DOHH2 (cell line): ENCODE data around the gene FSTL4.

Experiments
- H3F3A ChIP-seq: fragments of 200-600 bp; sonication (generic), shearing (Covaris generic); 2 replicates; pipeline ENCODE4 v1.6.0; 2016; ENCODE audit warnings: antibody characterized with exemption, mild to moderate bottlenecking; ENCODE audit not compliant: control insufficient read depth, insufficient read depth
- H3K27ac ChIP-seq: fragments of 200-600 bp; sonication (generic); 2 replicates; pipeline ENCODE4 v1.5.1; 2014; ENCODE audit warnings: low read depth, mild to moderate bottlenecking, low read length, moderate library complexity
- H3K27me3 ChIP-seq: fragments of 200-600 bp; sonication (generic); 2 replicates; pipeline ENCODE4 v1.6.1; 2014; ENCODE audit warnings: mild to moderate bottlenecking, low read length, mixed read lengths; ENCODE audit not compliant: control insufficient read depth
- H3K36me3 ChIP-seq: fragments of 200-600 bp; sonication (generic); 2 replicates; pipeline ENCODE4 v1.6.1; 2014; ENCODE audit warnings: mild to moderate bottlenecking, low read length, moderate library complexity, mixed read lengths; ENCODE audit not compliant: control insufficient read depth
- H3K4me1 ChIP-seq: fragments of 200-600 bp; sonication (generic); 2 replicates; pipeline ENCODE4 v1.6.1; 2014; ENCODE audit warnings: mild to moderate bottlenecking, low read length, mixed read lengths; ENCODE audit not compliant: control insufficient read depth
- H3K4me2 ChIP-seq: fragments of 200-600 bp; sonication (generic); 2 replicates; pipeline ENCODE4 v1.6.0; 2014; ENCODE audit warnings: mild to moderate bottlenecking, low read length, moderate library complexity
- H3K4me3 ChIP-seq: fragments of 200-600 bp; sonication (generic); 2 replicates; pipeline ENCODE4 v1.5.1; 2014; ENCODE audit warnings: mild to moderate bottlenecking, low read length, mixed read lengths
- H3K79me2 ChIP-seq: fragments of 200-600 bp; sonication (generic); 2 replicates; pipeline ENCODE4 v1.6.1; 2014; ENCODE audit warnings: mild to moderate bottlenecking, low read length, mixed read lengths; ENCODE audit not compliant: control insufficient read depth
- H3K9me2 ChIP-seq: fragments of 200-600 bp; sonication (generic); replicated peaks from 2 replicates; pipeline ENCODE4 v1.6.1; 2014; ENCODE audit warnings: mild to moderate bottlenecking, low read length, mixed read lengths; ENCODE audit not compliant: control insufficient read depth
- H3K9me3 ChIP-seq: fragments of 200-600 bp; sonication (generic); 2 replicates; pipeline ENCODE4 v1.6.1; 2014; ENCODE audit warnings: antibody characterized with exemption, low read length, mixed read lengths; ENCODE audit not compliant: control insufficient read depth, insufficient read depth
- H4K20me1 ChIP-seq: fragments of 200-600 bp; sonication (generic); 2 replicates; pipeline ENCODE4 v1.6.0; 2014; ENCODE audit warnings: low read depth, mild to moderate bottlenecking, antibody characterized with exemption, low read length, moderate library complexity; ENCODE audit not compliant: control insufficient read depth, insufficient read depth
- EZH2phosphoT487 ChIP-seq: fragments of 200-600 bp; sonication (generic); IDR thresholded peaks from 2 replicates; pipeline ENCODE4 v1.6.1; 2017; ENCODE audit warnings: borderline replicate concordance, mild to moderate bottlenecking, antibody characterized with exemption, low read length, moderate library complexity, mixed read lengths
- TF ChIP-seq, protein P1 (sequence below): fragments of 200-600 bp; sonication (generic); IDR thresholded peaks from one replicate; pipeline ENCODE4 v1.5.1; 2014; ENCODE audit warnings: antibody characterized with exemption, mild to moderate bottlenecking, low read depth, low read length; ENCODE audit not compliant: poor library complexity, severe bottlenecking

Gene FSTL4

DNA sequence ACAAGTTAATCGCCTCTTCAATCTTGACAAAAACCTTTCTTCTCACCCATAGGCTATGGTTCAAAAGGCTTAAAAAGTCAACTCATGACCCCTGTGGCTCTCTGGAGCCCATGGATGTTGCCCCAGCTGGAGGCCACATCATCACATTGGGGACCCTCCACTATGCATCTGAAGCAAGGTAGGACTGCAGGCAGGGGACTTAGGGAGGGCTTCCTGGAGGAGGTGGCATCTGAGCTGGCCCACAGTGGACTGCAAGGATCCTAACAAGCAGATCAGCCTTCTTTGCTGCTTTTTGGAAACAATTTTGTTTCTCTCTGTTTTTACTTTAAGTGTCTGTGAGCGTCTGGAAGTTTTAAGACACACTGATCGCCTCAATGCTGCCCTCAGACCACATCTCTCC lies 325.9 kb downstream of the FSTL4 start:
- H3K9me3 ChIP-seq = no peaks in the 10 kb centered on the region
- H3K4me2 ChIP-seq = no peak overlapping the region
- H3K27me3 ChIP-seq = no peaks in the 10 kb centered on the region
- H3K4me1 ChIP-seq = no peaks in the 10 kb centered on the region
- H3K36me3 ChIP-seq = no peaks in the 10 kb centered on the region
- no peaks in the 10 kb centered on the region for H3K79me2 ChIP-seq
- TF ChIP-seq, protein P1, sequence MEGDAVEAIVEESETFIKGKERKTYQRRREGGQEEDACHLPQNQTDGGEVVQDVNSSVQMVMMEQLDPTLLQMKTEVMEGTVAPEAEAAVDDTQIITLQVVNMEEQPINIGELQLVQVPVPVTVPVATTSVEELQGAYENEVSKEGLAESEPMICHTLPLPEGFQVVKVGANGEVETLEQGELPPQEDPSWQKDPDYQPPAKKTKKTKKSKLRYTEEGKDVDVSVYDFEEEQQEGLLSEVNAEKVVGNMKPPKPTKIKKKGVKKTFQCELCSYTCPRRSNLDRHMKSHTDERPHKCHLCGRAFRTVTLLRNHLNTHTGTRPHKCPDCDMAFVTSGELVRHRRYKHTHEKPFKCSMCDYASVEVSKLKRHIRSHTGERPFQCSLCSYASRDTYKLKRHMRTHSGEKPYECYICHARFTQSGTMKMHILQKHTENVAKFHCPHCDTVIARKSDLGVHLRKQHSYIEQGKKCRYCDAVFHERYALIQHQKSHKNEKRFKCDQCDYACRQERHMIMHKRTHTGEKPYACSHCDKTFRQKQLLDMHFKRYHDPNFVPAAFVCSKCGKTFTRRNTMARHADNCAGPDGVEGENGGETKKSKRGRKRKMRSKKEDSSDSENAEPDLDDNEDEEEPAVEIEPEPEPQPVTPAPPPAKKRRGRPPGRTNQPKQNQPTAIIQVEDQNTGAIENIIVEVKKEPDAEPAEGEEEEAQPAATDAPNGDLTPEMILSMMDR = no peak
- no peak for TF ChIP-seq EZH2phosphoT487
- no peaks in the 10 kb centered on the region for H4K20me1 ChIP-seq
- H3K9me2 ChIP-seq = no peaks in the 10 kb centered on the region
- no peak overlapping the region for H3K27ac ChIP-seq
- no peak overlapping the region for H3K4me3 ChIP-seq
- H3F3A ChIP-seq = no peaks in the 10 kb centered on the region

DNA sequence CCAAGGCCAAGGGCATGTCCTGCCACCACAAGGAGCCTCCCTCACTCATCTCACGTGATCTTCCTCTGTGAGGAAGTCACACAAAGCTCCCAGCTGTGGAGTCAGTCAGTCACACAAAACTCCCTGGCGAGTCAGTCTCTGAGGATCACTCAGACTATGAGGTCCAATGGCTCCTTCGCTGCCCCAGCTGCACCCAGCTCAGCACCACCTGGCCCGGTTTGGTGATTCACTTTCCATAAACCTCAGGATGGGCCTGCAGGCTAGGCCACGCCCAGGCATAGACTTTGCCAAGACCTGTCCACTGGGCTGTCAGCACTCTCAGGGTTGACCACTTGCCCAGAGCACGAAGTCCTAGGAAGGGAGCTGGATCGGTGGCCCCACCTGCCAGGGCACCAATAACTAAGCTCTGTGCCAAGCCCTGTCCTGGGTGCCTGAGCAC lies 326.7 kb downstream of the FSTL4 start:
- H3K9me3 ChIP-seq = no peaks in the 10 kb centered on the region
- no peak overlapping the region for H3K4me3 ChIP-seq
- H4K20me1 ChIP-seq = no peaks in the 10 kb centered on the region
- H3K36me3 ChIP-seq = no peaks in the 10 kb centered on the region
- no peaks in the 10 kb centered on the region for H3K9me2 ChIP-seq
- TF ChIP-seq, protein P1 = no peak
- TF ChIP-seq EZH2phosphoT487 = no peak
- H3K4me1 ChIP-seq = no peaks in the 10 kb centered on the region
- no peak overlapping the region for H3K4me2 ChIP-seq
- H3K27ac ChIP-seq = no peak overlapping the region
- no peaks in the 10 kb centered on the region for H3K27me3 ChIP-seq
- H3F3A ChIP-seq = no peaks in the 10 kb centered on the region
- H3K79me2 ChIP-seq = no peaks in the 10 kb centered on the region

DNA sequence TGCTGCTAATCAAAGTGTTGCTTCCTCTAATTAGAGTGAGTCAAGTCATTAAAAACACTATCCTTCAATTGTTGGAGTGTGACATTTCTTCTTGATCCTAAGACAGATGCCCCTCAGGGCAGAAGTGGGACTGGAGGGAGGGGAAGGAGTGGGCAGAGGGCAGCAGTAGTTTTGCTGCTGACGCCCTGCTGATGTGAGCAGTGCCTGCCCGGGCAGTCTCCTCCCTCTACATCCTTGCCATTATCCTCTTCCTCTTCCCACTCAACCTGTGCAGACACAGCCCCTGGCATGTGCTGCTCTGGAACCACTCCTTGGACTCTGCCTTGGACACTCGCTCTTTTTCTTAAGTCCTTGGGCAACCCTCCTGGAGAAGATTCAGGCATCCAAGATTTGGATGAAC lies 328.0 kb downstream of the FSTL4 start:
- Histone ChIP-seq H3K79me2 (no peaks in the 10 kb centered on the region), H3K36me3 (no peaks in the 10 kb centered on the region), H3K4me1 (no peaks in the 10 kb centered on the region), H3K9me2 (no peaks in the 10 kb centered on the region), H3F3A (no peaks in the 10 kb centered on the region), H3K9me3 (no peaks in the 10 kb centered on the region), H3K27me3 (no peaks in the 10 kb centered on the region), H3K4me3 (no peak overlapping the region), H3K27ac (no peak overlapping the region), H3K4me2 (no peak overlapping the region), H4K20me1 (no peaks in the 10 kb centered on the region)
- TF ChIP-seq, protein P1 = no peak
- no peak for TF ChIP-seq EZH2phosphoT487

DNA sequence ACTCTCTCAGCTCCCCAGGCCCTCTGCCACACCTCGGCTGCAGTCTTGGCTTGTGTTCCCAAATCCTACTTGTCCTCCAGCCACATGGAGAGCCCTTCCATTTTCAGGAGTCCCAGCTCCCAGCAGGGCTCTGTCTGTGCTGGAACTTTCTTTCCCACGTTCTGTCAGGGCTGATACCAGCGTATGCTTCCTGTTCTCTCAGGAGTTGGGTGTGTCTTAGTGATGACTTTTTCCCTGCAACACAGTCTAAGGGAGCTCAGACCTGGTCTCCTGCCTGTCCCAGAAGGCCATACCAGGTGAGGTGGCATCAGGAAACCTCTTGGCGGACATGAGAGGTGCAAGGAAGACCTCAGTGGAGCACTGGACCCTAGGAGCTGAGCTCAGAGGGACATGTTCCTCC lies 334.0 kb downstream of the FSTL4 start:
- no peaks in the 10 kb centered on the region for H3K9me2 ChIP-seq
- no peak overlapping the region for H3K27ac ChIP-seq
- H4K20me1 ChIP-seq = no peaks in the 10 kb centered on the region
- TF ChIP-seq EZH2phosphoT487 = no peak
- TF ChIP-seq, protein P1 = no peak
- no peaks in the 10 kb centered on the region for H3F3A ChIP-seq
- no peaks in the 10 kb centered on the region for H3K36me3 ChIP-seq
- no peaks in the 10 kb centered on the region for H3K9me3 ChIP-seq
- H3K4me2 ChIP-seq = no peak overlapping the region
- no peaks in the 10 kb centered on the region for H3K4me1 ChIP-seq
- H3K4me3 ChIP-seq = no peak overlapping the region
- no peaks in the 10 kb centered on the region for H3K79me2 ChIP-seq
- H3K27me3 ChIP-seq = no peaks in the 10 kb centered on the region
